Liver (tissue), 9 donors: ENCODE results near the gene USP28. TPM values are rescaled to one million over a fixed set of nuclear protein-coding genes. Genes with fewer than 3 reads are reported as not detected.

Source experiments
- DNase-seq: peaks from one replicate; pipeline ENCODE4 v3.0.0-alpha.2; 2017; ENCODE audit warnings: low spot score
- H3K27ac ChIP-seq, 2 donors: one replicate each; pipeline ENCODE4 v1.7.0; 2013; ENCODE audit warnings: inconsistent platforms in 2 of 2, low read length in 2 of 2, control low read depth in 1 of 2, low read depth in 1 of 2, mild to moderate bottlenecking in 1 of 2
- H3K27me3 ChIP-seq, 4 donors: one replicate each; pipeline versions ENCODE4 v1.6.1 to v1.7.0; 2013; ENCODE audit warnings: low read length in 3 of 4, inconsistent platforms in 1 of 4, mild to moderate bottlenecking in 1 of 4, moderate library complexity in 1 of 4; ENCODE audit not compliant: control insufficient read depth in 4 of 4, insufficient read depth in 4 of 4
- H3K36me3 ChIP-seq, 4 donors: one replicate each; pipeline versions ENCODE4 v1.6.1 to v1.7.0; 2013; ENCODE audit warnings: low read length in 3 of 4, mild to moderate bottlenecking in 3 of 4, low read depth in 1 of 4, moderate library complexity in 1 of 4; ENCODE audit not compliant: control insufficient read depth in 4 of 4, insufficient read depth in 3 of 4
- H3K4me1 ChIP-seq, 4 donors: one replicate each; pipeline versions ENCODE4 v1.6.1 to v1.7.0; 2013; ENCODE audit warnings: low read length in 3 of 4, mild to moderate bottlenecking in 3 of 4, moderate library complexity in 1 of 4; ENCODE audit not compliant: control insufficient read depth in 4 of 4, insufficient read depth in 4 of 4
- H3K4me3 ChIP-seq, 3 donors: one replicate each; pipeline versions ENCODE4 v1.6.1 to v1.7.0; 2013; ENCODE audit warnings: low read length in 3 of 3, control low read depth in 1 of 3, low read depth in 1 of 3, mild to moderate bottlenecking in 1 of 3
- H3K9ac ChIP-seq, 2 donors: one replicate each; pipeline ENCODE4 v1.7.0; 2013; ENCODE audit warnings: low read length in 2 of 2, mild to moderate bottlenecking in 2 of 2, moderate library complexity in 2 of 2, control low read depth in 1 of 2, low read depth in 1 of 2
- H3K9me3 ChIP-seq, 4 donors: one replicate each; pipeline versions ENCODE4 v1.6.1 to v1.7.0; 2013; ENCODE audit warnings: low read length in 3 of 4; ENCODE audit not compliant: control insufficient read depth in 4 of 4
- EGR1 ChIP-seq, 2 donors: IDR thresholded peaks; 2 replicates each; pipeline ENCODE4 v1.6.1; 2016 to 2018; ENCODE audit warnings: antibody characterized with exemption in 2 of 2, low read depth in 2 of 2
- FOXA1 ChIP-seq: IDR thresholded peaks from 2 replicates; pipeline ENCODE4 v1.6.1; 2016; ENCODE audit warnings: antibody characterized with exemption
- FOXA2 ChIP-seq: IDR thresholded peaks from 2 replicates; pipeline ENCODE4 v1.6.1; 2016; ENCODE audit warnings: antibody characterized with exemption
- GABPA ChIP-seq, 2 donors: IDR thresholded peaks in 1 of 2; conservative IDR thresholded peaks in 1 of 2; 2 replicates each; pipeline ENCODE4 v1.6.1; 2016; ENCODE audit warnings: antibody characterized with exemption in 2 of 2, mild to moderate bottlenecking in 1 of 2, moderate library complexity in 1 of 2
- HNF4A ChIP-seq, 2 donors: conservative IDR thresholded peaks; 2 replicates each; pipeline ENCODE4 v1.6.1; 2016; ENCODE audit warnings: antibody characterized with exemption in 2 of 2, mild to moderate bottlenecking in 2 of 2
- NR2F2 ChIP-seq: IDR thresholded peaks from 2 replicates; pipeline ENCODE4 v1.6.1; 2016; ENCODE audit warnings: antibody characterized with exemption
- RAD21 ChIP-seq, 2 donors: IDR thresholded peaks; 2 replicates each; pipeline ENCODE4 v1.6.1; 2016; ENCODE audit warnings: antibody characterized with exemption in 2 of 2, mild to moderate bottlenecking in 2 of 2
- RXRA ChIP-seq, 2 donors: IDR thresholded peaks; 2 replicates each; pipeline ENCODE4 v1.6.1; 2017 to 2018; ENCODE audit warnings: antibody characterized with exemption in 2 of 2, mild to moderate bottlenecking in 1 of 2
- SP1 ChIP-seq: IDR thresholded peaks from 2 replicates; pipeline ENCODE4 v1.6.1; 2018; ENCODE audit warnings: antibody characterized with exemption, mild to moderate bottlenecking
- TAF1 ChIP-seq: conservative IDR thresholded peaks from 2 replicates; pipeline ENCODE4 v1.6.1; 2016; ENCODE audit warnings: antibody characterized with exemption, mild to moderate bottlenecking
- WGBS: extraction: QIAGEN DNeasy Blood & Tissue Kit; methylation state at CpG from one replicate; pipeline ENCODE4 v1.1.7; 2013; 5-methylcytosine and 5-hydroxymethylcytosine counted together
- polyA plus RNA-seq, 2 donors: library from polyadenylated mRNA; stranded (reverse) in 1 of 2; unstranded in 1 of 2; fragments of 200-250 nt in 1 of 2; fragments of >200 nt in 1 of 2; fragmentation: Nextera tagmentation in 1 of 2; extraction: Ambion mirVana in 1 of 2; gene quantifications; one replicate each; pipeline versions ENCODE4 v1.2.1 to v1.2.3, GENCODE V29; 2013 to 2015
- total RNA-seq, 2 donors: library from RNA; depleted of rRNA; stranded (reverse); fragments of >200 nt; gene quantifications; one replicate each; pipeline ENCODE4 v1.2.3, GENCODE V29; 2014
- TF ChIP-seq, protein P1 (sequence below): IDR thresholded peaks from 2 replicates; pipeline ENCODE4 v1.6.1; 2016; ENCODE audit warnings: antibody characterized with exemption
- TF ChIP-seq, protein P2 (sequence below): IDR thresholded peaks from 2 replicates; pipeline ENCODE4 v1.6.1; 2016; ENCODE audit warnings: antibody characterized with exemption, mild to moderate bottlenecking
- TF ChIP-seq, protein P3 (sequence below): IDR thresholded peaks from 2 replicates; pipeline ENCODE4 v1.6.1; 2016; ENCODE audit warnings: antibody characterized with exemption
- TF ChIP-seq, protein P4 (sequence below): IDR thresholded peaks from 2 replicates; pipeline ENCODE4 v1.6.1; 2016; ENCODE audit warnings: antibody characterized with exemption
- TF ChIP-seq, protein P5 (sequence below): fragments of 150-350 bp; IDR thresholded peaks from 2 replicates; pipeline ENCODE4 v1.5.1; 2017; ENCODE audit warnings: improper control_type of control experiment, low read depth, low read length; ENCODE audit not compliant: missing input control
- donor health status: healthy.
- donor health status: healthy.
- donor health status: healthy.
- donor health status: healthy.
- donor health status: healthy.

Gene USP28
- total and polyA plus RNA-seq, 4 donors, result 5.1 to 20.3 (median 8.8) TPM

DNA sequence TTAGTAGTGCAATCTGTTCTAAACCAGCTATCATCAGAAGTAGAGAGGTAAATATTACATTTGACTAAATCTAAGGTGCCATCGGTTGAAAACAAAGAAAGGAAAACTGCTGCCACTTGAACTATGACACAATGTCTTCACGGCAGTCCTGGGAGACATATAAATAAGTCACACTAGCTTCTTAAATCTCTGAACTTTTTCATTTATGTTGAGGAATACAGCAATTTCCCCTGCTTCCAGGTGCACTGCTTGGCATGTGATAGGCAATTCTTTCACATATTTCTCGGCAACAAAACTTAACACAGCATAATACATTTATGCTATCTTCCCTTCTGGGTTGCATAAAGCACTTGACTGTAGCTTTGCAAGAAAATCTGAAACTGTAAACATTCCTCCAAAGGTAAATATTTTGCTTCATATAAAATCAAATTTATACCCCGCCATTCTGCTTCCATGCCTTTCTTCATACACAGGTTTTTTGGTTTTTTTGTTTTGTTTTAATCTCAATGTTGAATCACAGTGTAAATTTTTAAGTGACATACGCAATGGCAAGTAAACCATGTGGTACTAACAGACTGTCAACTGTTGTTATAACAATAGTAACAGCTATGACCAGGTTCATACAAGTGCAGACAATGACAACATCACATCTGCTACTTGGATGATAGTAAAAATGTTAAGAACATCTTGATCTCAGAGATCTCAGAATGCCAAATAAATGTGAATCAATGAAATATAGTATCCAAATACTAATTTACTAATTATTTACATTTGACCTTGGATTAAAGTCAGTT lies 18.2 kb downstream of the USP28 start:
- Histone ChIP-seq H3K27ac (no peak overlapping the region), H3K4me3 (no peak overlapping the region), H3K9ac (no peak overlapping the region), H3K36me3 (peaks cover 0 to 3% (median 0%) of the 10 kb centered on the region in 4 donors), H3K27me3 (no peaks in the 10 kb centered on the region), H3K9me3 (no peaks in the 10 kb centered on the region), H3K4me1 (peaks cover 3 to 11% (median 5%) of the 10 kb centered on the region in 4 donors)
- TF ChIP-seq FOXA1 (no peak), EGR1 (IDR thresholded peaks at IDR 0.05; ENCODE audit: low read depth in 2 of 2) (no peak), HNF4A (conservative IDR thresholded peaks at IDR 0.05) (no peak), RXRA (IDR thresholded peaks at IDR 0.05) (no peak), GABPA (IDR thresholded peaks at IDR 0.05 in 1 of 2, conservative IDR thresholded peaks at IDR 0.05 in 1 of 2) (no peak), TAF1 (no peak)
- TF ChIP-seq, protein P1, sequence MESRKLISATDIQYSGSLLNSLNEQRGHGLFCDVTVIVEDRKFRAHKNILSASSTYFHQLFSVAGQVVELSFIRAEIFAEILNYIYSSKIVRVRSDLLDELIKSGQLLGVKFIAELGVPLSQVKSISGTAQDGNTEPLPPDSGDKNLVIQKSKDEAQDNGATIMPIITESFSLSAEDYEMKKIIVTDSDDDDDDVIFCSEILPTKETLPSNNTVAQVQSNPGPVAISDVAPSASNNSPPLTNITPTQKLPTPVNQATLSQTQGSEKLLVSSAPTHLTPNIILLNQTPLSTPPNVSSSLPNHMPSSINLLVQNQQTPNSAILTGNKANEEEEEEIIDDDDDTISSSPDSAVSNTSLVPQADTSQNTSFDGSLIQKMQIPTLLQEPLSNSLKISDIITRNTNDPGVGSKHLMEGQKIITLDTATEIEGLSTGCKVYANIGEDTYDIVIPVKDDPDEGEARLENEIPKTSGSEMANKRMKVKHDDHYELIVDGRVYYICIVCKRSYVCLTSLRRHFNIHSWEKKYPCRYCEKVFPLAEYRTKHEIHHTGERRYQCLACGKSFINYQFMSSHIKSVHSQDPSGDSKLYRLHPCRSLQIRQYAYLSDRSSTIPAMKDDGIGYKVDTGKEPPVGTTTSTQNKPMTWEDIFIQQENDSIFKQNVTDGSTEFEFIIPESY, result no peak
- TF ChIP-seq, protein P2, sequence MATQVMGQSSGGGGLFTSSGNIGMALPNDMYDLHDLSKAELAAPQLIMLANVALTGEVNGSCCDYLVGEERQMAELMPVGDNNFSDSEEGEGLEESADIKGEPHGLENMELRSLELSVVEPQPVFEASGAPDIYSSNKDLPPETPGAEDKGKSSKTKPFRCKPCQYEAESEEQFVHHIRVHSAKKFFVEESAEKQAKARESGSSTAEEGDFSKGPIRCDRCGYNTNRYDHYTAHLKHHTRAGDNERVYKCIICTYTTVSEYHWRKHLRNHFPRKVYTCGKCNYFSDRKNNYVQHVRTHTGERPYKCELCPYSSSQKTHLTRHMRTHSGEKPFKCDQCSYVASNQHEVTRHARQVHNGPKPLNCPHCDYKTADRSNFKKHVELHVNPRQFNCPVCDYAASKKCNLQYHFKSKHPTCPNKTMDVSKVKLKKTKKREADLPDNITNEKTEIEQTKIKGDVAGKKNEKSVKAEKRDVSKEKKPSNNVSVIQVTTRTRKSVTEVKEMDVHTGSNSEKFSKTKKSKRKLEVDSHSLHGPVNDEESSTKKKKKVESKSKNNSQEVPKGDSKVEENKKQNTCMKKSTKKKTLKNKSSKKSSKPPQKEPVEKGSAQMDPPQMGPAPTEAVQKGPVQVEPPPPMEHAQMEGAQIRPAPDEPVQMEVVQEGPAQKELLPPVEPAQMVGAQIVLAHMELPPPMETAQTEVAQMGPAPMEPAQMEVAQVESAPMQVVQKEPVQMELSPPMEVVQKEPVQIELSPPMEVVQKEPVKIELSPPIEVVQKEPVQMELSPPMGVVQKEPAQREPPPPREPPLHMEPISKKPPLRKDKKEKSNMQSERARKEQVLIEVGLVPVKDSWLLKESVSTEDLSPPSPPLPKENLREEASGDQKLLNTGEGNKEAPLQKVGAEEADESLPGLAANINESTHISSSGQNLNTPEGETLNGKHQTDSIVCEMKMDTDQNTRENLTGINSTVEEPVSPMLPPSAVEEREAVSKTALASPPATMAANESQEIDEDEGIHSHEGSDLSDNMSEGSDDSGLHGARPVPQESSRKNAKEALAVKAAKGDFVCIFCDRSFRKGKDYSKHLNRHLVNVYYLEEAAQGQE, result no peak
- TF ChIP-seq, protein P3, sequence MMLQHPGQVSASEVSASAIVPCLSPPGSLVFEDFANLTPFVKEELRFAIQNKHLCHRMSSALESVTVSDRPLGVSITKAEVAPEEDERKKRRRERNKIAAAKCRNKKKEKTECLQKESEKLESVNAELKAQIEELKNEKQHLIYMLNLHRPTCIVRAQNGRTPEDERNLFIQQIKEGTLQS, result no peak
- TF ChIP-seq, protein P4, sequence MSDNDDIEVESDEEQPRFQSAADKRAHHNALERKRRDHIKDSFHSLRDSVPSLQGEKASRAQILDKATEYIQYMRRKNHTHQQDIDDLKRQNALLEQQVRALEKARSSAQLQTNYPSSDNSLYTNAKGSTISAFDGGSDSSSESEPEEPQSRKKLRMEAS, result no peak
- TF ChIP-seq, protein P5, sequence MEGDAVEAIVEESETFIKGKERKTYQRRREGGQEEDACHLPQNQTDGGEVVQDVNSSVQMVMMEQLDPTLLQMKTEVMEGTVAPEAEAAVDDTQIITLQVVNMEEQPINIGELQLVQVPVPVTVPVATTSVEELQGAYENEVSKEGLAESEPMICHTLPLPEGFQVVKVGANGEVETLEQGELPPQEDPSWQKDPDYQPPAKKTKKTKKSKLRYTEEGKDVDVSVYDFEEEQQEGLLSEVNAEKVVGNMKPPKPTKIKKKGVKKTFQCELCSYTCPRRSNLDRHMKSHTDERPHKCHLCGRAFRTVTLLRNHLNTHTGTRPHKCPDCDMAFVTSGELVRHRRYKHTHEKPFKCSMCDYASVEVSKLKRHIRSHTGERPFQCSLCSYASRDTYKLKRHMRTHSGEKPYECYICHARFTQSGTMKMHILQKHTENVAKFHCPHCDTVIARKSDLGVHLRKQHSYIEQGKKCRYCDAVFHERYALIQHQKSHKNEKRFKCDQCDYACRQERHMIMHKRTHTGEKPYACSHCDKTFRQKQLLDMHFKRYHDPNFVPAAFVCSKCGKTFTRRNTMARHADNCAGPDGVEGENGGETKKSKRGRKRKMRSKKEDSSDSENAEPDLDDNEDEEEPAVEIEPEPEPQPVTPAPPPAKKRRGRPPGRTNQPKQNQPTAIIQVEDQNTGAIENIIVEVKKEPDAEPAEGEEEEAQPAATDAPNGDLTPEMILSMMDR, result no peak
- WGBS, result 63% methylated on average over 5 of the region's 5 CpGs
- DNase-seq, result no peak

DNA sequence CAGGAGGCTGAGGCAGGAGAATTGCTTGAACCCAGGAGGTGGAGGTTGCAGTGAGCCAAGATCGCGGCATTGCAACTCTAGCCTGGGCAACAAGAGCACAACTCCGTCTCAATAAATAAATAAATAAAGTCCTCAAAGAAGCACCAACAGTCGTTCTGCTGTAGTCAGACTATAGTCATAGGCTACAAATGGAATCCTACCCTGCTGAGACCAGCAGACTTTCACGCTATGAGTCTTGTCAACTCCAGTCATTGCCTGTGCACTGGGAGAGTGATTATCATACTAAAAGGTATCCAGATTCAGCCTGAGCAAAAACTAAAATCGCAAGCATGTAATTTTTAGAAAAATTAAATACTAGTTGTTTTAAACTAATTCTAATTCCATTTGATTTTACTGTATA lies 19.6 kb downstream of the USP28 start:
- 99% methylated on average over 6 of the region's 6 CpGs for WGBS
- TF ChIP-seq TAF1 (no peak), NR2F2 (no peak), RAD21 (IDR thresholded peaks at IDR 0.05) (no peak), EGR1 (IDR thresholded peaks at IDR 0.05; ENCODE audit: low read depth in 2 of 2) (no peak), FOXA2 (no peak), RXRA (IDR thresholded peaks at IDR 0.05) (no peak), SP1 (no peak), GABPA (IDR thresholded peaks at IDR 0.05 in 1 of 2, conservative IDR thresholded peaks at IDR 0.05 in 1 of 2) (no peak)
- TF ChIP-seq, protein P1, result no peak
- TF ChIP-seq, protein P2, result no peak
- TF ChIP-seq, protein P4, result no peak

More for the DNA sequence above, 19.6 kb downstream of the USP28 start:
- Histone ChIP-seq H3K27ac (no peak overlapping the region), H3K27me3 (no peaks in the 10 kb centered on the region), H3K4me3 (no peak overlapping the region), H3K36me3 (peaks cover 0 to 8% (median under 1%) of the 10 kb centered on the region in 4 donors), H3K4me1 (peaks cover 3 to 11% (median 5%) of the 10 kb centered on the region in 4 donors), H3K9ac (no peak overlapping the region), H3K9me3 (no peaks in the 10 kb centered on the region)
- no peak for DNase-seq
